Cerebellar nuclear complex (tissue), 1 donor: ENCODE measurements around the gene NR4A3.

ENCODE experiments used
- DNase-seq, 2 experiments: peaks; one replicate each; lab custom pipeline; 2025; lab: John Stamatoyannopoulos, UW

NR4A3 gene

DNA sequence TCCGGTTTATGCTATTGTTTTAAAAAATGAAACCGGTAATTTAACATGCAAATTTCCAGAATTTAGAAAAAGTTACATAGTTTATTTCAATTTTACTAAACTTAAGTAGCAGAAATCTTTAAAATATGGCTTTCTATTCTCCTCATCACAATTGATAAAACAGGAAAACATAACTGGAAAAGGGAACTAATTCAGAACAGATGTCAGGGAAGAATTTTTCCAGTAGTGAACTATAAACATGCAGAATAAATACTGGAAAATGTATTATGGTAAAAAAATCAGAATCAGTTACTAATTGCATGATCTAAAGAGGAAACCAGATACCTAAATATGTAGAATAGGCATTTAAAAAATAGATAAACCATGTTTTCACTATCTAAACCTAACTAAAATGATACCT lies 7.3 kb upstream of the NR4A3 start:
- no peak for DNase-seq

DNA sequence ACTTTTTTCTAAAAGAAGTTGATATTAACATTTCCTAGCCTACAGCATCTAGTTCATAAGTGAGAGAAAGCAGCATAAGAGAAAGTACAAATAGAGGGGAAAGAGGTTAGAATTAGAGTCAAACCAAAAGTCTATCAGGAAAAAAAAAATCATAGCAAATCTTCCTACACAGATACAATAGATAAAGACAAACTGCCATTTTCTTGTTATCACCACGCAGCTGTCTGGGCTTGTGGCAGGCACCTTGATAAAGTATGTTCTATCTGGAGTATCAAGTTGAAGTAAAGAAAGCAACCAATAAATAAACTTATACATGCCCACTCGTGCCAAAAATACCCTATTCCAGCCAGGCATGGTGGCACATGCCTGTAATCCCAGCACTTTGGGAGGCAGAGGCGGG lies 5.3 kb upstream of the NR4A3 start:
- no peak for DNase-seq

DNA sequence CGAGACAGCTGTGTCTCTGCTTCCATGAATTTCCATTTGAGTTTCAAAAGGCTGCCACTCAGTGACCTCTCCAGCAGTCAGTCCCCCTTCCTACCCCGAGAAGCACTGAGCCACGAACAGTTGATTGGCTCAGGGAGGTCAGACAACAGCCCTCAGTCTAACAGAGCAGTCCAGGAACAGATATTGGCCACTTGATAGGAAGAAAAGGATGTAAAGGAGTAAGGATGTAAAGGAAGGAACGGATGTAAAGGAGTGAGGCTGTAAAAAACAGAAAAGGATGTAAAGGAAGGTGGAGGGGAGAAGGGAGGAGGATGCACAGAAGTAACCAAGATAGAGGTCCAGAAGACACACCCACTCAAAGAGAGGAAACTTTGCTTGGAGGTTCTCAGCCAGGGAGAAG lies 3.2 kb upstream of the NR4A3 start:
- DNase-seq: no peak

DNA sequence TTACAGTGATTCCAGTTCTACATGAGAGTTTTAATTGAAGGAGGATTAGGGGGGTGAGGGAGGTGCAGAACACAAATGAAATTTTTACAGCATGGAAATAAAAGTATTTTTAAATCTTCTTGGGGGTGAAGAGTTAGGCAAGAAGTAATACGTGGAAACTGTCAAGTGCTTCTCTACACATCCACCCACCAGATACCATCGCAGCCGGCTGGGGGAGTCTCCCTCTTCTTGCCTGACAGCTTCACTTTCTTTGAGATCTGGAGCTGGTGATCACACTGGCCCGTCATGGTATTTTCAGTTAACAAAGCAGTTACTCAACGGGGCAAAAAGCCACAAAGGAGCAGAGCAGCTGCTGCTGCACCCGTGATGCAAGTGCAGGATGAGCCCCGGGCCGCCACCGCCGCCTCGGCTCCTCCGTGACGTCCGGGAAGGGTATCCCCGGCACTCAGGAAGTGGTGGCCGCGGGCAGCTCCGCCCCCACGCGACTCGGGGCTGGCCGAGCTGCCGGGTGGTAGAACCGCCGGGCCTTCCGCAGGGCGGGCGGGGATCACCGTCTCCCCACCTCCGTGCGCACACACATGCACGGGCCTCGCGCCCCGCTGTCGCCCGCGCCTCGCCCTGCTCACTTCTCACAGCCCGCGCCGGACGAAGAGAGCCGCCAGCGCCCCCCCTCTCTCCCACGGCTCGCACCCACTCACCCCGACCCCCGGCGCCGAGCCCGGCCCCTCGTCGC lies 2.4 kb upstream of the NR4A3 start:
- DNase-seq: peak in 1 of 2 experiments; percentile 26

DNA sequence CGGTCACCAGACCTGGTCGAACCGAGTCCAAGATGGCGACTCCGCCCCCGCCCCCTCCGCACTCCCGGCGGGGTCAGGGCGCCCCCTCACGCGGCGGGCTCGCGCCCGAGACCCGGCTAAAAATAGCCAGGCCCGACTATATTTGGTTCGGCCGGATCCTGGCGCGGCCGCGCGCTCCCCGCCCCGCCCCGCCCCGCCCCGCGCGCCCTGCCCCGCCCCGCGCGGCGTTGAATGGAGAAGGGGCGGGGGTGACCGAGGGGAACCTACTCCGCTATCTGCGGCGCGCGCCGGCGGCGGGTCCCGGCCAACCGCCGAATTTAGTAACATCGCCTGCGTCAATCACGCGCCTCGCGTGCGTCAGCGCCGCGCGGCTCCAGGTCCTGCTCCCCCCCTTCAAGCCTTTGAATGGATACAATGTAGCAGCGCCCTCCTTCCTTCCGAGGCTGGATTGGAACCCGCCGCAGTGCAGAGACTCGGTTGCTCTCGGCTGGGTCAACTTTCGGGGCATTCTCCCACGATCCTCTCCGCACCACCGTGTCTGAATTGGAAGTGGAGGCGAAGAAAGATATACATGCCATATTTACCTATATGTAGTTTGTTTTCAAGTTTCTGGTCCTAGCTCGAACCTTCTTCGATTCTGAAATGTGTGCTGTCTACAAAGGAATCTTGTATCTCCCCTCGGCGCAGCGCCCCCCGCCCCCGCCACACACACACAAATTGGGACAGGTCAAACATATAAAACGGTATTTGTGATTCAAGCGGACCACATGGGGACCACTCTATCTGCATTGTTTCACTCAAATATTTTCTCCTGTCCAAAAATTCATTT lies 1.6 kb upstream of the NR4A3 start:
- DNase-seq: peak; percentile 54 to 97

DNA sequence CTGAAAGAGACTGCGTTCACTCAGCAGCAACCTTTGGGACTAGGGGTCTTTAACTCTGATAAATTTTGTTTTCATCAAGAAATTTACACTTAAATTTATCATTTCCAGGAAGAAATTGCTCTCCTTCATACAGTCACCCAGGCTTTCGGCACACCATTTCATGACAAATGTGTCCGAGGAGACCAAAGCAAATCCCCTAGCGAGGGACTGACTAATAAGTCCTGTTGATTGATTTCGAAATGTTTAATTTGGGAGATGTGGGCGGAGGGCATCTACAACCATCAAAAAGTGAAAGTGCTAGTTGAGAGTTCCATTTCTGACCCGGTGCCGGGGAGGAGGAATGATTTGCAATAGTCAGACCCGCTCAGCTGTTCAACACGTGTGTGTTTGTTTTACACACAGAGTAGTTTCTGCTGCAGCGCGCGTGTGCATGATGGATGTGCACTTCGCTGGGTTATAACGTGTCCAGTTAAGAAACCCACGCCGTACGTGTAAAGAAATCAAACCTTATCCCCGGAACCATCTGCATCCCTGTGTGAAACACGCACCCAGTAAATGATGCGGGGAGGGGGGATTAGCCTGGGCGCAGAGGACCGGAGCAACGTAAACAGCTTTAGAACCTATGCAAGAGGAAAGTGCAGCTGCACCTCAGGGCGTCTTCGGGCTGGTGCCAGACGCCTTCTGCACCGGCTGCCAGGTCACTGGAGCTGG lies 845 bp upstream of the NR4A3 start:
- peak in 1 of 2 experiments; percentile 47 for DNase-seq

DNA sequence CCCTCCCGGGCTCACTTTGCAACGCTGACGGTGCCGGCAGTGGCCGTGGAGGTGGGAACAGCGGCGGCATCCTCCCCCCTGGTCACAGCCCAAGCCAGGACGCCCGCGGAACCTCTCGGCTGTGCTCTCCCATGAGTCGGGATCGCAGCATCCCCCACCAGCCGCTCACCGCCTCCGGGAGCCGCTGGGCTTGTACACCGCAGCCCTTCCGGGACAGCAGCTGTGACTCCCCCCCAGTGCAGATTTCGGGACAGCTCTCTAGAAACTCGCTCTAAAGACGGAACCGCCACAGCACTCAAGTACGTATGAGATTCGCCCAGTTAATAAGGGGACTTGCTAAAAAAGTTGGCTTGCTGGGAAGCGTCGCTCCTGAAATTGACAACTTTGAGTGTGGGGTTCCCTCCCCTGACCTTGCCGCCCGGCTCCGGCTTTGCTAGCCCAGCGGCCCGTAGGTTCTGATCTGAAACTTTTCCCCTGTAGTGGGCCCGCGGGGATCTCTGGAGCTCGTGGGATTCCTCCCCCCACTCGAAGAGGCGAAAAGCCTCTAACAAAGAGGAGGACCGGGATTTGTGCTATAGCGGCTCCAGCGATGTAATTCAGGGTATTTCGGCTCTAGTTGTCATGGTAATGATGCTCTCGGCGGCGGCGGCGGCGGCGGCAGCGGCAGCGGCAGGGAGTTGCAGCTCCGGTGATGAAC lies 572 bp downstream of the NR4A3 start:
- no peak for DNase-seq

DNA sequence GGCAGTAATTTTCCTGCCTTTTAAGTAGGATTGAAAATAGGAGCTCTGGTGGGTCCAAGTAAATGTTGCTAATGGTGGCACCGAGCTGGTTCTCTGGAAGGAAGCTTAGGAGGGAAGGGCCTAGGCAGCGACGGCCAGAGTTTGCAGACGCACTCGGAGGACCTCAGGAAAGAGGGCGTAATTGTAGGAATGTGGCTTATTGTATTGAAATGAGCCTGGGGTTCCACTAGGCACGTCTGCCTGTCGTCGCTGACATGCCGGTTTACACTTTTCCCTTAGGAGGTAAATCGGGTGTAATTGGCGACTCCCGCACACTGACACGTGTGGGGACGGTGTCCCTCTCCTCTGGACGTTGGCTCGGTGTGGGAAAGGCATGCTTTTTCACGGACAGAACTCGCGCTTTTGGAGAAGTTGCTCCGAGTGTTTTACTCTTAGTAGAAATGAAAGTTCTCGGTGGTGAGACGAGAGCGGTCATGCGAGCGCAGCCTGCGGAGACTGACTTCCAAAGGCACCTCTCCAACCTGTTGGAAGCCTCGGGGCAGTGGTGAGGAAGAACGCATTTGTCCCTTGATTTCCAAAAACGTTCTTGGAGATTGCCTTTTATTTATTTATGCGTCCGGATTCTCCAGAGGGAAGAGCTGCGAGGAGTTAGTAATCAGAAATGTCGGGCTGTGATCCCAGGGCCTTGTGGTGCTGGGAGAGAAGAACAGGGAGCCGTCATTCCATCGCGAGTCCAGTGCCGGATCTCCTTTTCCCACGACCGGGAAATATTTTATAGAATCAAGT lies 1.3 kb downstream of the NR4A3 start:
- DNase-seq: no peak

DNA sequence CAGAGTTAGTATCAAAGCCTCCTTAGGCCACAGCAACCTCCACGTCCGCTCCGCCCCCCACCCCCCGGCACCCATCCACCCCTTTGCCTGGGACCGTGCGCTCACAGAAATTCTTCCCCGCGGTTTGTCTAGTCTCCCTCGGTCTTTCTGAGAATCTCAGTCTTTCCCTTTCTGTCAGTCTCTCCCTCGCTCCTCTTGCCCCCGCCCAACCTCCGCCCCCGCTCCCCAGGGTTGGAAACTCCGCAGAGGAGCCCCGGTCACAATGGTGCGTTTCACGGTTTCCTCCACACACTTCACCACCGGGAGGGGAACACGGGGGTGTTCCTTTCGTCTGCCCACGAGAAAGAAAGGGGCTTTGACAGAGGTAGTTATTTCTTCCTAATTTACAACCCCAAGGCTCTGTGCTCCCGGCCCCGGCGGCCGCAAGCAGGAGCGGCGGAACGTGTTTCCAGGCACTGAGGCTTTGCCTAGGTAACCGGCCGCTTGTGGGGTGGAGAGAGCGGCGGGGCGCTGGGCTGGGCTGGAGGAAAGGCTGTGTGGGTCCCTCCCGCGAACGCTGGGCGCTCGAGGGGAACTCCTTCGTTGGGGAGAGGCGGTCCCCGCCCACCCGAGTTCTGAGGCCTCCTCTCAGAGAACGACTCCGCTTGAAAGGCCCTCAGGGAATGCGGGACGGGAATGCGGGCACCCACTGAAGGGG lies 2.1 kb downstream of the NR4A3 start:
- DNase-seq: no peak

DNA sequence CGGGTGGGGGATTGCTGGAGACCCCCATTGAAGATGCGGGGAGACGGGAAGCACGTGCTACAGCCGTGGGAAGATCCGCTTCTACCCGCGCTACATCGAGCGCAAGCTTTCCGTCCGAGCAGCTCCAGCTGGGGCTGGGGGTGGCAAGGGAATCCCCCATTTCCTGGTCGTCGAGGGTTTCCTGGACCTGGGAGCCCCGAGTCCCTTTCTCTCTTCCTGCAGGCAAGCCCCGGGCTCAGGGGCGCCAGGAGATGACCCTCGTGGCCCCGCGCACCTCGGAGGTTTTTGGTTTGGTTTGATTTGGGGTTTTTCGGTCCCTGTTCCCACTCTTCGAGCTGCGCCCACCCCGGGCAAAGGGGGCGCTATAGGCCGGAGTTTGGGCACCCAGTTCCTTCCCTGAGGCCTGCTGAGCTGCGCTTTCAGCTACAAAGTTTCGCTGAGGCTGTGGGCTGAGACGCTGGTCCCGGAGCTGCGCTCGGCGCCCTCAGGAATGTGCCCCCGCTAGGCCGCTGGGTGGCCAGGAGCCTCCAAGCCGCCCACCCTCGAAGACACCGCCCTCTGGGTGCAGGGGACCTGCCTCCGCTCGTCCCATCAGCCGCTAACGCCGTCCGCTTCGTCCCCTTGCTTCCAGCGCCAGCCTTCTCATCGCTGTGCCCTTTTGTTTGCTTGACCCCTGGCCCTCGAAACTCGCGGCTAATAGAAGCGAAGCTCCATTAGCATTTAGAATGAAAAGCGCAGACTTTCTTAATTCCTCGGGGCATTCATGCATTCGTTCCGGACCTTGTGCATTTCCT lies 2.9 kb downstream of the NR4A3 start:
- DNase-seq: no peak

DNA sequence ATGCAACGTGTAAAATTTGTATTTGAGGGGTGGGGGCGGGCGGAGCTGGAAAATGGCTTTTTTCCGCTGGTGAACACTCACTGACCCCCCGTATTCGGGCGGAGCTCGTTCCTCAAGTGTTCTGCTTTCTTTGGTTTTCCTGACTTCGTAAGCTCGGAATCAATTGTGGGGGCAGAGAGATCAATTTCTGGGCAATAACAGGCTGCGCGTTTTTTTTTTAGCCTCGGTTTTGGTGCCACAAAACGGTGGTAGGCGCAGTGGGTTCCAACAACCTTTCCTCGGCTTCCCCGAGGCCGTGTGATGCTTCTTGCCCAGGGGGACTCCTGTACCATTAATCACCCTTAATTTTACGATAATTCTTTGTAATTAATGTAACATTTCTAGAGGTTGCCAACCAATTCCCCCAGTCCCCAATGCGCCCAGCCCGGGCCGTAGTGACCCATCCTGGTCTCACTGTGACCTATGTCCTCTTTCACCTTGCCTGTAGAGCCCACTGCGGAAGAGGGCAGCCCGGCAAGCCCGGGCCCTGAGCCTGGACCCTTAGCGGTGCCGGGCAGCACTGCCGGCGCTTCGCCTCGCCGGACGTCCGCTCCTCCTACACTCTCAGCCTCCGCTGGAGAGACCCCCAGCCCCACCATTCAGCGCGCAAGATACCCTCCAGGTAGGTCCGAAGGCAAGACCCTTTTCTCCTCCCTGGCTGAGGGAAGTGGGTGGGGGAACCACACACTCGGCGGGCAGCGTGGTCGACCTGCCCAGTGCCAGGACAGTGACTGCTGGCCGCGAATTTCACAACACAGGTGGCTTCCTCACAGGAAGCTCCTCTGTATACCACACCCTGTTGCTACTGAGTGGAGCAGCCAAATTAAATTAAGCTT lies 3.7 kb downstream of the NR4A3 start:
- no peak for DNase-seq

DNA sequence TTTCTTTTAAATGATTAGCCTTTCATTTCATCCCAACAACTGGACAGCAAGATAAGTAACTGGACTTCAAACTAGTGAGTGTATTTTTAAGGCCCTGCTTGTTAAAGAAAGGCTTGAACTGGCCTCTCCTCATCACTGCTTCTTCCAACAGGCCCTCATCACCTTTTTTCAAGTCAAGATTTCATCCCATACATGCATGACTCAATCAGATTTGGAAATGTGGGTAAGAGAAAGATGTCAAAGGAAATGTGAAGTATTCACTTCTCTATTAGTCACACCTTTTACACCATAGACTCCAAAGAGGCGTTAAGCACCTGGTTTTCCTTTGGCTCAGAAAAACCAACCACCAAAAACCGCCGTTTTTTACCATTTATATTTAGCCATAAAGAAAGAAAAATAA lies 4.9 kb downstream of the NR4A3 start:
- DNase-seq: no peak

DNA sequence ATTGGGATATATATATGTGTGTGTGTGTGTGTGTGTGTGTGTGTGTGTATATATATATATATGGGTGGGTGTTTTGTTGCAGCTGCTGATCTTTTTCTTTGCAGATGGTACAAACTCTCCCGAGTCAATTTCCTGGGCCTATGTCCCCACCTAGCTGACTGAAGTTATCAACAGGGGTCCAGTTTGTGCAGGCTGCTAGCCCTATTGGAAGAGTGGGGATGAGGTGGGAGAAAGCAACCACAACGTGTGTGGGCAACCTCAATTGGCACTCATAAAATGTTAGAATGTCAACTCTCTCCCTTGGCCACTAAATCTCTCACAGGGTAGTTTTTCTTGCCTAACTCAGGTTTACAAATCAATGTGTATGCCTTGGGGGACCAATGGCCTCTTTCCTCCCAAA lies 5.6 kb downstream of the NR4A3 start:
- DNase-seq: no peak

DNA sequence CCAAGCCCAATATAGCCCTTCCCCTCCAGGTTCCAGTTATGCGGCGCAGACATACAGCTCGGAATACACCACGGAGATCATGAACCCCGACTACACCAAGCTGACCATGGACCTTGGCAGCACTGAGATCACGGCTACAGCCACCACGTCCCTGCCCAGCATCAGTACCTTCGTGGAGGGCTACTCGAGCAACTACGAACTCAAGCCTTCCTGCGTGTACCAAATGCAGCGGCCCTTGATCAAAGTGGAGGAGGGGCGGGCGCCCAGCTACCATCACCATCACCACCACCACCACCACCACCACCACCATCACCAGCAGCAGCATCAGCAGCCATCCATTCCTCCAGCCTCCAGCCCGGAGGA lies 6.3 kb downstream of the NR4A3 start:
- DNase-seq: no peak

DNA sequence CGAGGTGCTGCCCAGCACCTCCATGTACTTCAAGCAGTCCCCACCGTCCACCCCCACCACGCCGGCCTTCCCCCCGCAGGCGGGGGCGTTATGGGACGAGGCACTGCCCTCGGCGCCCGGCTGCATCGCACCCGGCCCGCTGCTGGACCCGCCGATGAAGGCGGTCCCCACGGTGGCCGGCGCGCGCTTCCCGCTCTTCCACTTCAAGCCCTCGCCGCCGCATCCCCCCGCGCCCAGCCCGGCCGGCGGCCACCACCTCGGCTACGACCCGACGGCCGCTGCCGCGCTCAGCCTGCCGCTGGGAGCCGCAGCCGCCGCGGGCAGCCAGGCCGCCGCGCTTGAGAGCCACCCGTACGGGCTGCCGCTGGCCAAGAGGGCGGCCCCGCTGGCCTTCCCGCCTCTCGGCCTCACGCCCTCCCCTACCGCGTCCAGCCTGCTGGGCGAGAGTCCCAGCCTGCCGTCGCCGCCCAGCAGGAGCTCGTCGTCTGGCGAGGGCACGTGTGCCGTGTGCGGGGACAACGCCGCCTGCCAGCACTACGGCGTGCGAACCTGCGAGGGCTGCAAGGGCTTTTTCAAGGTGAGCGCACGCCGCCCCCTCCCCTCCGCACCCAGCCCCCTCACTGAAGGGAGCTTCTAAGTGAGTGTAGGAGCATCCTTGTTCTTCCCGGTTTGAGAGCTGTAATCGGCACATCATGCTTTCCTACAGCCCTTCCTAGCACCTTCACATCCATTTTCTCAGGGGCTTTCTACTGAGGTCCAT lies 6.9 kb downstream of the NR4A3 start:
- no peak for DNase-seq

DNA sequence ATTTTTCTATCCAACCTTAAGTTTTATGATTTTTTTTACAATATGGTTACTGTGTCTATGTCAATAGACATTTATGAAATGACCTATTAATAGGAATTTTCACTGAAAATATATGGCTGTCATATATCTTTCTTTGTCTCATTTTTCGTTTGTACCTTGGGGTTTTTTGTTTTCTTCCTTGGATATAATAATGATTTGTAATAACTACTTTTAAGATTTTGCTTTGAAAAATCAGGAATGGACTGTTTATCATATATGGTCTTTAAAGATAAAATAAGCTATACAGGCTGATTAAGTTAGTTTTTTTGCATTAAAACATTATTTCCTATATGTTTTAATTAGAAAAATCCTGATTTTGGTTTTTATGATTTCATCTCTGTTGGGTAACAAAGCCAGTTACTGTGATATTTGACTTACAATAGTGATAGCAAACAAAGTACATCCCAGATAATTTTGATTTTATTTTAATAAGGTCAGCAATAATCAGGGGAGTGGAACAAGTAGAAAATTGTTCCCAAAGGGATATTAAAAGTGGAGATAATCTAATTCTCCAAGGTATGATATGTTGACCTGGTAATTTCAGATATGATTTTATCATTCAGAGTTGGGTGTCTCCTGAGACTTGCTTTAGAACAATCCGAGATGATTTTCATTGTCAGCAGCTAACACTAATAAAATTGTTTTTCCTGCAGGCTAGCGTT lies 10.3 kb downstream of the NR4A3 start:
- DNase-seq: no peak

DNA sequence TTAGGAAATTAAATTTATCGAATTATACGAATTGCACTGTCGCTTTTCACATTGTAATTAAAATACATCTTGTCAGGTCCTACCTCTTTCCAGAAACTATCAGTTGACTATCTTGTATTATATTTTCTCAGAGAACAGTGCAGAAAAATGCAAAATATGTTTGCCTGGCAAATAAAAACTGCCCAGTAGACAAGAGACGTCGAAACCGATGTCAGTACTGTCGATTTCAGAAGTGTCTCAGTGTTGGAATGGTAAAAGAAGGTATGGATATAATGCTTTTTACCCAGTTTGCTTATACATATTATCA lies 10.8 kb downstream of the NR4A3 start:
- no peak for DNase-seq

DNA sequence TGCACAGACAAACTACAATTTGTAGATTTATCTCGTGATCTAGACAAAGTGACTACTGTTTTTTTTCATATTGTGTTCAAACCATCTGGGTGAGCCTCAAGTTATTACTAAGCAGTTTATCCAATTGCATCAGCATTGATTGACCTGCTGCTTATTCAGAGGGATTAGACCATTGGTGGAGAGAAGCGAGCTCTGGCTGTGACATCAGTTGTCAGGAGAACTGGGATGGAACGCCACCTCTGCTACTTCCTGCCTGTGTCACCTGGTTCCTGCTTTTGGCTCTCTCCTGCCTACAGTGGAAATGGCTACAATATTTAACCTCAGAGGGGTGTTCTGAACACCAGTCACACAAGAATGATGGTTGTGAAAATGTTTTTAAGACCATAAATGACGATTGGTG lies 12.1 kb downstream of the NR4A3 start:
- no peak for DNase-seq
